ENCODE measurements around the gene MCU.

MCU gene

GRCh38 chr10:72842164-72842563 is 150.2 kb downstream of the MCU start:
- DNase-seq (ENCODE audit: low read depth in 2 of 2): no peak

- peak in 1 of 2 donors; percentile 0 for DNase-seq (ENCODE audit: low read depth in 2 of 2)
Measured at GRCh38 chr10:72846238-72846637, 154.3 kb downstream of the MCU start.

GRCh38 chr10:72847681-72848080 is 155.7 kb downstream of the MCU start:
- DNase-seq (ENCODE audit: low read depth in 2 of 2): no peak

- no peak for DNase-seq (ENCODE audit: low read depth in 2 of 2)
Measured at GRCh38 chr10:72850861-72851260, 158.9 kb downstream of the MCU start.

GRCh38 chr10:72851509-72851908 is 159.6 kb downstream of the MCU start:
- DNase-seq (ENCODE audit: low read depth in 2 of 2): no peak

- no peak for DNase-seq (ENCODE audit: low read depth in 2 of 2)
Measured at GRCh38 chr10:72852508-72852907, 160.6 kb downstream of the MCU start.

- DNase-seq (ENCODE audit: low read depth in 2 of 2): no peak
Measured at GRCh38 chr10:72855129-72855528, 163.2 kb downstream of the MCU start.

- no peak for DNase-seq (ENCODE audit: low read depth in 2 of 2)
Measured at GRCh38 chr10:72855790-72856189, 163.8 kb downstream of the MCU start.

GRCh38 chr10:72858067-72858466 is 166.1 kb downstream of the MCU start:
- DNase-seq (ENCODE audit: low read depth in 2 of 2): no peak

- no peak for DNase-seq (ENCODE audit: low read depth in 2 of 2)
Measured at GRCh38 chr10:72862957-72863356, 171.0 kb downstream of the MCU start.

GRCh38 chr10:72875250-72876055 is 183.5 kb downstream of the MCU start:
- no peak for DNase-seq (ENCODE audit: low read depth in 2 of 2)

- no peak for DNase-seq (ENCODE audit: low read depth in 2 of 2)
Measured at GRCh38 chr10:72879245-72879644, 187.3 kb downstream of the MCU start.

- no peak for DNase-seq (ENCODE audit: low read depth in 2 of 2)
Measured at GRCh38 chr10:72881291-72881690, 189.3 kb downstream of the MCU start.

- no peak for DNase-seq (ENCODE audit: low read depth in 2 of 2)
Measured at GRCh38 chr10:72883861-72884260, 191.9 kb downstream of the MCU start.

GRCh38 chr10:72885953-72886352 is 194.0 kb downstream of the MCU start:
- DNase-seq (ENCODE audit: low read depth in 2 of 2): no peak

GRCh38 chr10:72886621-72887020 is 194.7 kb downstream of the MCU start:
- no peak for DNase-seq (ENCODE audit: low read depth in 2 of 2)

- DNase-seq (ENCODE audit: low read depth in 2 of 2): no peak
Measured at GRCh38 chr10:72887043-72887442, 195.1 kb downstream of the MCU start.

GRCh38 chr10:72888151-72888638 is 196.3 kb downstream of the MCU start:
- no peak for DNase-seq (ENCODE audit: low read depth in 2 of 2)

GRCh38 chr10:72889391-72889831 is 197.5 kb downstream of the MCU start:
- DNase-seq (ENCODE audit: low read depth in 2 of 2): no peak

GRCh38 chr10:72890086-72890485 is 198.1 kb downstream of the MCU start:
- no peak for DNase-seq (ENCODE audit: low read depth in 2 of 2)

- DNase-seq (ENCODE audit: low read depth in 2 of 2): no peak
Measured at GRCh38 chr10:72893136-72893798, 201.3 kb downstream of the MCU start, which contains the start of gene OIT3. Gene OIT3 (plus strand): TSS chr10:72893739. CDS start chr10:72893799, 60 bp downstream.

GRCh38 chr10:72895236-72895850 is 203.4 kb downstream of the MCU start:
- no peak for DNase-seq (ENCODE audit: low read depth in 2 of 2)

GRCh38 chr10:72898616-72899015 is 206.7 kb downstream of the MCU start:
- no peak for DNase-seq (ENCODE audit: low read depth in 2 of 2)
